Measurements from ENCODE around the gene UPF3A.

Gene UPF3A

DNA sequence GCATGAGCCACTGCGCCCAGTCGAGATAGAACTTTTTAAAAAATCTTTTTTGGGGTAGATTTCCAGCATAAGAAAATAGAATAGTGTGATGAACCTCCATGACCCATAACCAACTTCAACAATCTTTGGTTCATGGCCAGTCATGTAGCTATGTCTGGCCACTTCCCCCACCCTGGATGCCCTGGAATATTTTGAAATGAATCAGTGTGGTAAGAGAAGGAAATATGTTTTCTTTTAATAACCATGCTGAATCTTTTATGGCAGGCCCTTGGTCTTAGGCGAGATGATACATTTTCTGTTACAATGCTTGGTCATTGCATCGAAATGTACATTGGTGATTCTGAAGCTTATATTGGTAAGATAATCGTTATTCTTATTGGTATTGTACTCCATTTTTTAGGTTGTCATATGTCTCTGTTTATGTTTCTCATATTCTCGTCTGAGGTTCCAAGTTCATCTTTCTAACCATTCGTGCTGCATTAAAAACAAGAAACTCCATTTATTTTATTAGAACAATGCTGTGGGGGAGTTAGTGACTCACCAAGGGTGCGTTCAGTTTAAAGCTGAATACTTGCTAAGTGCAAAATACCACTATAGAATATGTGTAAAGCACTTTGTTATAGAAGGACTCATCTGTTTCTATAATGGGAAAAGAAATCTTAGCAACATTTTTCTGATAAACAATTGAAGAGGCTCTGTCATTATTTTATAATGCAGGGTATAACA, 16.4 kb upstream of the UPF3A start:
- no peak for DNase-seq

- DNase-seq = no peak
Observed at GRCh38 chr13:114266241-114266640, 15.2 kb upstream of the UPF3A start.

DNA sequence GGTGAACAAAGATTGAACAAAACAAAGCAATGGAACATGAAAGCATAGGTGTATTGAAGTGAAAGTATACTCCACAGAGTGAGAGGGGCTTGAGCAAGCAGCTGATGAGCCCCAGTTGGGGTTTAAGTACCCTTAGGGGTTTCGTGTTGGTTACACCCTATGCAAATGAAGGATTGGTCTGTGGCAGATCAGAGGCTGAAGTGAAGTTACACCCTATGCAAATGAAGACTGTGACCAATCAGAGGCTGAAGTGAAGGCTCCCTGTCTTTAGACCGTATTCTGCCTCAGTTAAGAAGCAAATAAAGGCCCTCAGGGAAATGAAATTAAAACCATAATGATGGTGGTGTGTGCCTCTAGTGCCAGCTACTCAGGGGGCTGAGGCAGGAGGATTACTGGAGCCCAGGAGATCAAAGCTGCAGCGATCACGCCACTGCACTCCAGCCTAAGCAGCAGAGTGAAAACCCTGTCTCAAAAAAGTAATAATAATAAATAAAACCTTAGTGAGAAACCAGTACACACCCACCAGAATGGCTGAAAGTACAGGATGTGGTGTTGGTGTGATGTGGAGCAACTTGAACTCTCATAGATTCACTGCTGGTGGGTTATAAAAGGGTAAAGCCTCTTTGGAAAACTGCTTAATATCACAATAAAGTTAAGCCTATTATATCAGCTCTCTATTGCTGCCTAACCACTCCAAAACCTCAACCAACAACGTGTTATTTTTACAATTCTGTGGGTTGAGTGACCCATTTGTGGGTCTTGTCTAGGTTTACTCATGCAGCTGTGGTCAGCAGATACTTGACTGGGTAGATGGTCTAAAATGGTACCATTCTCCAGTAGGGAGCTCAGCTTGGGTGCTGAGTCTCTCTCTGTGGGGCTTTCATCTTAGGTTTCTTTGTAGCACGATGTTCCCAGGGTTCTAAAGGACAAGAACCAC, 12.8 kb upstream of the UPF3A start:
- DNase-seq = peak; percentile 33

DNA sequence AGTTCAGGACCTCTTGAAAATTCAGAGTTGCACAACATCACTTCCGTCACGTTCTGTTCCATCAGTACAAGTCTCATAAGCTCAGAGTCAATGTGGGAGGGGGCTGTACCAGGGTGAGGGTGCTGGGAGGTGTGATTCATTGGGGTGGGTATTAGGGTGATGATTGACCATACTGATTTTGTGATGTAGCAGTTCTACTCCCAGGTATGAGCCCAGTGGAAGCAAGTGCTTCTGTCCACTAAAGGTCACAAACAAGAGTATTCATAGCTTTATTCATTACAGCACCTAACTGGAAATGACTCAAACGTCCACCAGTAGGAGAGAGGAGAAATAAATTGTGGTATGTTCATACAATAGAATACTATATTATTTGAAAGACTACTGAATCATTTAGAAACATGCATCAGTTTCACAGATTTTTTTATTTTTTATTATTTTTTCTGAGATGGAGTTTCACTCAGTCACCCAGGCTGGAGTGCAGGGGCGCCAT, 12.1 kb upstream of the UPF3A start:
- DNase-seq = peak; percentile 10

- no peak for DNase-seq
Observed at GRCh38 chr13:114272977-114273376, 8.4 kb upstream of the UPF3A start.

DNA sequence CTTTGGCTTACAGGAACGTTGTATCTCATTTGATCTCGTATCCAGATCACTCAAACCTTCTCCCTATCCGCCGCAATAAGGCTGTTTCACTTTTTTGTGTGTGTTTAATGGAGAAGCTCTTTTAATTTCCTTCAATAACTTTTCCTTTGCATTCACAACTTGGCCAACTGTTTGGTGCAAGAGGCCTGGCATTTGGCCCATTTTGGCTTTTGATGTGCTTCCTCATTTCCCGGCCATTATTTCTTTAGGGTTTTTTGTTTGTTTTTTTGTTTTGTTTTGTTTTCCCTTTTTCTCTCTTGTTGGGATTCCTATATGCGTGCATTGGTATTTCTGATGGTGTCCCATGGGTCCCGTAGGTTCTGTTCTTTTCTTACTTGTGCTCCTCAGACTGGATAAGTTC, 6.1 kb upstream of the UPF3A start:
- no peak for DNase-seq

- DNase-seq = no peak
Observed at GRCh38 chr13:114279146-114279545, 2.3 kb upstream of the UPF3A start.

- peak; percentile 16 for DNase-seq
Observed at GRCh38 chr13:114279758-114280355, 1.5 kb upstream of the UPF3A start.

DNA sequence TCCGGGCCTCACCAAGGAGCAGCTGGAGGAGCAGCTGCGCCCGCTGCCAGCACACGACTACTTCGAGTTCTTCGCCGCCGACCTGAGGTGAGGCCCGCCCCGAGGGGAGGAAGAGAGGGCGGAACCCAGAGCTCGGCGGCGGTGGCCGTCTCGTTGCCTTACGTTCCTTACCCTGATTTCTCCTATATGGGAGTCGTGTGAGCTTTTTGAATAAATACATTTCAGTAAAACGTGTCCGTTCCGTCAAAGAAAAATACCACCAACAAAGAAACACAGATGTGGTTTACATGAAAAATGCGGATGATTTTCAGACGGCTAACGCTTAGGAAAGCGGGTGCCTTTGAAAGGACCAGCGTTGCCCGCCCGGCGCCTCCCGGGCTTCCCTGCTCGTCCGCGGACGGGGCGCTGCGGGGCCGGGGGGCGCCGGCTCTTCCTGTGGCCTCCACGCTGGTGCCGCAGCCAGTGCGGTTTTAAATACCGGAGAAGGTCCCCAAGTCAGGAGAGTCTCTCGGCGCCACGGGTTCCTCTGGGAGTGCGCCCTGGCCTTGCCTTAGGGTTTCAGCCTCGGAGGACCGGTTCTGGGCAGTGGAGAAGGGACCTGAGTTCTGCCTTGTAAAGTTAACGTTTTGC, 755 bp downstream of the UPF3A start:
- peak; percentile 50 for DNase-seq

DNA sequence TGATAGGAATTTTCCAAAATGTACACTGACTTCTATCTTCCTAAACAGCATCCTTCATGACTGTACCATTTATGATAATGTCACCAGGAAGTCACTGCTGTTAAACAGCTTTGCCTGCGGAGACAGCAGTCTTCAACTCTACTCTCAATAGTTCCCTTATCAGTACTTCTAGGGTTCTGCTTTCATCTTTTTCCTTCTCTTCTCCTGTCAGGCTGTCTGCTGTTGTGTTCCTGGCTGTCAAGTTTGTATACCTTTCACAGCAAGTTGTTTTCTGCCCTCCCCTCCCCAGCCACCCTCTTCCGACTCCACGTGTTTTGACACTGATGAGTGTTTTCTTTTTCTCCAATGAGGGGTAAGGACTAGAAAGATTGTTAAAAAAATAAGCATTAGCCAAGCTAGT, 2.2 kb downstream of the UPF3A start:
- DNase-seq = no peak

DNA sequence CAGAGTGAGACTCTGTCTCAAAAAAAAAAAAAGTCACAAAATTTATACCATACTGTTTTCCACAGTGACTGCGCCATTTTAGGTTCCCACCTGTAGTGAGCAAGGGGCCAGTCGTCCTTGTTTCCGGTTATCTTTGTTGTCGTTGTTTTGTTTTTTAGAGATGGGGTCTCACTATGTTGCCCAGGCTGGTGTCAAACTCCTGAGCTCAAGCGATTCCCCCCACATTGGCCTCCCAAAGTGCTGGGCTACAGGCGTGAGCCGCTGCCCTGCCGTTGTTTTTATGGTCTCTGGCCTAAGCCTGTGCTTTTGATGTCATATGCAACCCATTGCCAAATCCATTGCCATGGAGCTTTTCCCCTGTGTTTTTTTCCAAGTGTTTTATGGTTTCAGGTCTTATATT, 3.3 kb downstream of the UPF3A start:
- DNase-seq = no peak

DNA sequence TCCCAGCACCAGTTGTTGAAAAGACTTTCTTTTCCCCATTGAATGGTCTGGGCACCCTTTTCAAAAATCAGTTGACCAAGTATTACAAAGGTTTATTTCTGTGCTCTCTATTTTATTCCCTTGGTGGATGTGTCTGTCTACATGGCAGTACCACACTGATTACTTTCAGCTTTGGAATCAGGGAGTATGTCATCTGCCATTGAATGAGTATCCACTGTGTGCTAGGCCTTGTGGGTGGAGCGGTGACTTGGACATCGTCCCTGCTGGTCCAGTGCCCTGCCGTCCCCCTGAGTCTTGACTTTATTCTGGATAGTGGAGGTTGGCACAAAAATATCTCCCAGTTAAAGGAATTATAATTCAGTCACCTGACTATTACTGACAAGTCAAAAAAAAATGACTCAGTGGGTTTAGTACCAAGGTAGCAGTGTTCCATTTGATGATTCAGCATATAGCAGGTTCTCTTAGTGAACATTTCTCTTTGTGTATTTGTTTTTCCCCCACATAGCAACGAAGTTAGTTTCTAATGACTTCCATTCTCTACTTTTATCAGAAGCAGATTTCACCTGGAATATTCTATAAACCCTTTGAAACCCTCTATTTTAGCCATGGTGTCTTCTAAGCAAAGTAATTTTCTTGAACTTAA, 3.9 kb downstream of the UPF3A start:
- no peak for DNase-seq

GRCh38 chr13:114286808-114287207, 5.4 kb downstream of the UPF3A start:
- DNase-seq = no peak

- no peak for DNase-seq
Observed at GRCh38 chr13:114288157-114288591, 6.8 kb downstream of the UPF3A start.

DNA sequence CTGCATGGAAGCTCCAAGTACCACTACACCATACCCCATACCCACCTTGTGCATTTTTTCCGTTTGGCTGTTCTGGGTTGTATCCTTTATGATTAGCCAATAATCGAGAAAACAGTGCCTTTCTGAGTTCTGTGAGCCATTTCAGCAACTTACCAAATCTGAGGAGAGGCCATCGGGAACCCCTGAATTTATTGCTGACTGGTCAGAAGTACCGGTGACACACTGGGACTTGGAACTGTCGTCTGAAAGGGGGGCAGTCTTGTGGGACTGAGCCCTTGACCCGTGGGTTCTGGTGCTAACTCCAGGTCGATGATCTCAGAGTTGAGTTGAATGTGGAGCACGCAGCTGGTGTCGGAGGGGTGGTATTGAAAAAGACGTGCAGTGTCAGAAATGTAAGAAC, 15.0 kb downstream of the UPF3A start:
- DNase-seq = no peak

- no peak for DNase-seq
Observed at GRCh38 chr13:114296902-114297301, 15.5 kb downstream of the UPF3A start.

DNA sequence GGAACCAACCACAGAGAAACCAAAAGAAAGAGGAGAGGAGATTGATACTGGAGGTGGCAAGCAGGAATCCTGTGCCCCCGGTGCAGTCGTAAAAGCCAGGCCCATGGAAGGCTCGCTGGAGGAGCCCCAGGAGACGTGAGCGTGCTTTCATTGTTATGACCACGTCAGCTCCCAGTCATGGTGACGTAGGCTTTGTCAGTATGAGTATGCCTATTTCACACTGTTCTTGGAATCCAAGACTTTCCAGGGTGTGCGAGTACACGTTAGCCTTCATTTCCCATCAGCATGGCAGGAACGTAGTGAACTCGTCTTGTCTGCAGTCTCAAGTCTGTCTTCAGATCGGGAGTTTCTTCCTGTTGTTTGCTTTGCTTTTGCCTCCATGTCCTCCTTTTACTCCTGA, 17.5 kb downstream of the UPF3A start:
- DNase-seq = no peak

DNA sequence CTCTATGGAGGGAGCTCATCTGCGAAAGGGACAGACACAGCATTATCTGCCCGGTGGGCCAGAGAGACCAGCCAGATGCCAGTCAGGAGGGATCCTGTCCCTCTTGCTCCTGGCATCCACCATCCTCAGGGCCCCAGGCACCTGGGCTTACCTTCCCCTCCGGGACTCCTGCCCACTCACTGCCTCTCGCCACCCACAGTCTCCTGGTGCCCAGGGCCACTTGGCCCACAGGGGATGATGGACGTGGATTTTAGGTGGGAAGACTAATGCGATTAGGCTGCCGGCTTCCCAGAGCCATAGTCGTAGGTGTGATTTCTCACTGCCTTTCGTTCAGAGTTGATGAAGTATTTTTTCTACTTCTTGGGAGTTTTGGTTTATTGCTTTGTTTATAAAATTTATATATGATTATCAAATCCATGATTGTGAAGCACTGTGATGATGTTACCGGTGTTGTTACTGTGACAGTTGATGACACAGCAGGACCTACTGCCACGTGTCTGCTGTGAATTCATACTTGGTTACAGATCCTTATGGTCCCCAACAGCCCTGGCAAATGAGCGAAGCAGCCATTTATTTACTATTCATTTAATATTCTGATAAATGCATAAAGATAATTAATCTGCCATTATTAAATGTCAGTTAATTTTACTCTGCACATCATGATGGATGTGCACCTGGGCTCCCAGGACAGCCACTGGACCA, 18.4 kb downstream of the UPF3A start:
- no peak for DNase-seq

DNA sequence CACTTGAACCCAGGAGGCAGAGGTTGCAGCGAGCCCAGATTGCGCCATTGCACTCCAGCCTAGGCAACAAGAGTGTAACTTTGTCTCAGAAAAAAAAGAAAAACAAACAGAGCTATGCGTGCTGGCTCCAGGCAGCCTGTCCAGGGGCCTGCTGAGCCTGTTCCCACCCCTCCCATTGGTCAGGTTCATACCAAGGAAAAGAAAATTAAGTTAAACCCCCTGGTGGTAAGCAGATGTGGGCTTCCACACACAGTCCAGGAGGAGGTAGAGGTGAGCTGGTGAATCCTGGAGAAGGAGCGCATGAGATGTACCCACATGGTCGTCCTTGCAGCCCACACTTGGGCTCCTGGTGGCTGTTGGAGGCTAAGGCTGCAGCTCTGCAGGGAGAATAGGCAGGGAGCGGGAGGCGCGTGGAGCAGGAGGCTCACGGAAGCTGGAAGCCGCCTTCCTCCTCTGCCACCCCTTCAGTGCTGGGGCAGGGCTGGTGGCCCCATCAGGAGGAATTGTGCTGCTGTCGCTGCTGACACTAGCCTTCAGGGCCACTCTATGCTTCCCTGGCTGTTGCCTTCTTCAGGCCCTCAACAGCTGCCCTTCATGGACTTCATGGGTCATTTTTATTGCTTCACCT, 22.4 kb downstream of the UPF3A start:
- no peak for DNase-seq

- DNase-seq = no peak
Observed at GRCh38 chr13:114304346-114305034, 23.1 kb downstream of the UPF3A start.

- DNase-seq = no peak
Observed at GRCh38 chr13:114309086-114309485, 27.7 kb downstream of the UPF3A start.
